OCI-LY7 (cell line): Measurements from ENCODE around the gene NRP1.

Experiments used
- CTCF ChIP-seq: fragments of 200-600 bp; sonication (generic); conservative IDR thresholded peaks from 2 replicates; pipeline ENCODE4 v1.5.1; 2014; ENCODE audit warnings: mild to moderate bottlenecking, antibody characterized with exemption, low read length, moderate library complexity, mixed read lengths
- EZH2phosphoT487 ChIP-seq: fragments of 200-600 bp; sonication (generic); IDR thresholded peaks from 2 replicates; pipeline ENCODE4 v1.6.1; 2018; ENCODE audit warnings: low read depth, borderline replicate concordance, mild to moderate bottlenecking, mixed run types, antibody characterized with exemption, low read length, moderate library complexity, mixed read lengths

- no peak for TF ChIP-seq CTCF
- no peak for TF ChIP-seq EZH2phosphoT487
These were observed 61.0 kb downstream of the NRP1 start for GRCh38 chr10:33273295-33274002.
